SK-N-SH (cell line): ENCODE data around the gene PCDH1. TPM values are rescaled to one million over a fixed set of nuclear protein-coding genes. Genes with fewer than 3 reads are reported as not detected.
A peak's percentile ranks its signal among the peaks of the same experiment; 100 is the strongest.

Experiments used
- CTCF ChIA-PET: fragments of 300-600, 350-600 bp; formaldehyde crosslinking; extraction: SDS; loops from one replicate; lab custom pipeline; 2021; lab: Yijun Ruan, JAX
- POLR2A ChIA-PET: fragments of 350-600 bp; sonication (Branson Sonifier 250); formaldehyde crosslinking; extraction: SDS; loops from one replicate; lab custom pipeline; 2020; ENCODE audit warnings: antibody characterized with exemption, inconsistent platforms; lab: Yijun Ruan, JAX
- DNase-seq: peaks from one replicate; pipeline ENCODE4 v3.0.0; 2012
- H2AFZ ChIP-seq: fragments of 200-600 bp; sonication (generic); 2 replicates; pipeline ENCODE4 v1.8.1; 2016; ENCODE audit warnings: antibody characterized with exemption, mild to moderate bottlenecking, low read depth
- H3F3A ChIP-seq: fragments of 200-600 bp; sonication (generic); replicated peaks from 2 replicates; pipeline ENCODE3; 2016; ENCODE audit warnings: antibody characterized with exemption, mild to moderate bottlenecking; ENCODE audit not compliant: insufficient read depth
- H3K27ac ChIP-seq, 2 experiments: fragments of 200-500 bp in 1 of 2; fragments of 200-600 bp in 1 of 2; sonication (Bioruptor generic) in 1 of 2; sonication (generic), shearing (Covaris generic) in 1 of 2; 2 replicates each; pipeline versions ENCODE4 v1.5.1 to v1.6.1; 2014 to 2016; ENCODE audit warnings: low read depth in 2 of 2, inconsistent platforms in 1 of 2, low read length in 1 of 2, mild to moderate bottlenecking in 1 of 2, mixed read lengths in 1 of 2
- H3K27me3 ChIP-seq: fragments of 200-600 bp; sonication (generic), shearing (Covaris generic); 2 replicates; pipeline ENCODE4 v1.6.1; 2016; ENCODE audit warnings: mixed run types; ENCODE audit not compliant: insufficient read depth
- H3K36me3 ChIP-seq, 2 experiments: fragments of 200-500 bp in 1 of 2; fragments of 200-600 bp in 1 of 2; sonication (Bioruptor generic) in 1 of 2; sonication (generic) in 1 of 2; replicated peaks in 1 of 2; 2 replicates each; pipeline versions ENCODE3 to v1.5.1; 2014 to 2016; ENCODE audit warnings: low read length in 1 of 2, mild to moderate bottlenecking in 1 of 2; ENCODE audit not compliant: insufficient read depth in 2 of 2, control insufficient read depth in 1 of 2
- H3K4me1 ChIP-seq, 2 experiments: fragments of 200-500 bp in 1 of 2; fragments of 200-600 bp in 1 of 2; sonication (Bioruptor generic) in 1 of 2; sonication (generic), shearing (Covaris generic) in 1 of 2; 2 replicates each; pipeline versions ENCODE4 v1.5.1 to v1.6.1; 2014 to 2016; ENCODE audit warnings: low read depth in 1 of 2, low read length in 1 of 2, mixed run types in 1 of 2; ENCODE audit not compliant: insufficient read depth in 2 of 2, control insufficient read depth in 1 of 2
- H3K4me2 ChIP-seq: fragments of 200-600 bp; sonication (generic), shearing (Covaris generic); 2 replicates; pipeline ENCODE4 v1.6.1; 2017; ENCODE audit warnings: mixed run types
- H3K4me3 ChIP-seq, 2 experiments: fragments of 200-500 bp in 1 of 2; fragments of 200-600 bp in 1 of 2; sonication (Bioruptor generic) in 1 of 2; sonication (generic), shearing (Covaris generic) in 1 of 2; 2 replicates each; pipeline versions ENCODE4 v1.5.1 to v1.8.1; 2014 to 2016; ENCODE audit warnings: low read depth in 2 of 2, inconsistent platforms in 1 of 2, low read length in 1 of 2, mild to moderate bottlenecking in 1 of 2, mixed read lengths in 1 of 2, moderate library complexity in 1 of 2
- H3K79me2 ChIP-seq: fragments of 200-600 bp; sonication (generic); 2 replicates; pipeline ENCODE4 v1.8.1; 2017; ENCODE audit warnings: mild to moderate bottlenecking; ENCODE audit not compliant: insufficient read depth
- H3K9ac ChIP-seq: fragments of 200-600 bp; sonication (generic); 2 replicates; pipeline ENCODE4 v1.6.1; 2017; ENCODE audit warnings: mixed run types
- H3K9me2 ChIP-seq: fragments of 200-600 bp; sonication (generic); 2 replicates; pipeline ENCODE4 v1.6.1; 2017; ENCODE audit warnings: mixed run types
- H3K9me3 ChIP-seq: fragments of 200-600 bp; sonication (generic); 2 replicates; pipeline ENCODE4 v1.6.1; 2017; ENCODE audit warnings: mixed run types, mild to moderate bottlenecking, moderate library complexity
- H4K20me1 ChIP-seq: fragments of 200-600 bp; sonication (generic); 2 replicates; pipeline ENCODE4 v1.6.1; 2017; ENCODE audit warnings: mild to moderate bottlenecking, mixed run types; ENCODE audit not compliant: insufficient read depth
- CHD2 ChIP-seq: fragments of 150-350 bp; IDR thresholded peaks from 2 replicates; pipeline ENCODE4 v1.6.1; 2018; ENCODE audit warnings: low read length; ENCODE audit not compliant: partially characterized antibody
- CTCF ChIP-seq: fragments of 200-600 bp; sonication (generic); IDR thresholded peaks from 2 replicates; pipeline ENCODE4 v1.6.1; 2017; ENCODE audit warnings: antibody characterized with exemption, mild to moderate bottlenecking, moderate library complexity
- FOSL2 ChIP-seq: IDR thresholded peaks from 2 replicates; pipeline ENCODE4 v1.4.0; 2012; ENCODE audit warnings: low read depth, mild to moderate bottlenecking, moderate library complexity, borderline replicate concordance
- FOXM1 ChIP-seq: IDR thresholded peaks from 2 replicates; pipeline ENCODE4 v1.4.0; 2012; ENCODE audit warnings: low read depth, mild to moderate bottlenecking
- GABPA ChIP-seq: IDR thresholded peaks from 2 replicates; pipeline ENCODE4 v1.4.0; 2012; ENCODE audit warnings: low read depth, mild to moderate bottlenecking
- GATA2 ChIP-seq: sonication (generic); formaldehyde crosslinking; IDR thresholded peaks from 2 replicates; pipeline ENCODE4 v1.5.0; 2020; ENCODE audit warnings: mild to moderate bottlenecking, missing genetic modification reagents
- MAX ChIP-seq: IDR thresholded peaks from 2 replicates; pipeline ENCODE4 v1.4.0; 2012; ENCODE audit warnings: low read depth
- POLR2AphosphoS5 ChIP-seq: IDR thresholded peaks from 2 replicates; pipeline ENCODE4 v1.6.1; 2012; ENCODE audit warnings: low read depth, low read length
- RAD21 ChIP-seq: IDR thresholded peaks from 2 replicates; pipeline ENCODE4 v1.6.1; 2012; ENCODE audit warnings: mild to moderate bottlenecking, low read length
- REST ChIP-seq: IDR thresholded peaks from 2 replicates; pipeline ENCODE4 v1.6.1; 2012; ENCODE audit warnings: mild to moderate bottlenecking, low read depth, low read length, moderate library complexity
- RFX5 ChIP-seq: IDR thresholded peaks from 2 replicates; pipeline ENCODE4 v1.6.1; 2012; ENCODE audit warnings: mild to moderate bottlenecking, improper control_type of control experiment, low read length
- RXRA ChIP-seq: IDR thresholded peaks from 2 replicates; pipeline ENCODE4 v1.4.0; 2012; ENCODE audit warnings: low read depth, mild to moderate bottlenecking, borderline replicate concordance
- SIN3A ChIP-seq: IDR thresholded peaks from 2 replicates; pipeline ENCODE4 v1.6.1; 2012; ENCODE audit warnings: low read depth, mild to moderate bottlenecking, low read length, moderate library complexity, borderline replicate concordance
- SMC3 ChIP-seq: IDR thresholded peaks from 2 replicates; pipeline ENCODE4 v1.6.1; 2012; ENCODE audit warnings: low read depth, low read length, improper control_type of control experiment
- TAF1 ChIP-seq: IDR thresholded peaks from 2 replicates; pipeline ENCODE4 v1.6.1; 2012; ENCODE audit warnings: low read depth, mild to moderate bottlenecking, low read length, moderate library complexity, borderline replicate concordance
- USF1 ChIP-seq: IDR thresholded peaks from 2 replicates; pipeline ENCODE4 v1.4.0; 2012; ENCODE audit warnings: low read depth, borderline replicate concordance
- USF2 ChIP-seq: fragments of 150-350 bp; IDR thresholded peaks from 2 replicates; pipeline ENCODE4 v1.6.1; 2017; ENCODE audit warnings: antibody characterized with exemption, low read length, low read depth, borderline replicate concordance
- WGBS: methylation state at CpG from one replicate; pipeline ENCODE4 v1.1.6; 2017; ENCODE audit warnings: low lambda C conversion rate; 5-methylcytosine and 5-hydroxymethylcytosine counted together
- polyA plus RNA-seq, 3 experiments: library from polyadenylated mRNA; depleted of rRNA; stranded (reverse); fragments of >200 nt; gene quantifications; 2 replicates each; pipeline ENCODE4 v1.2.3, GENCODE V29; 2012

PCDH1 gene
- polyA plus RNA-seq, 1 of the 3 experiments (the other 2 are of a cell fraction): 0.08 TPM

GRCh38 chr5:141879426-141879759 lies 1.2 kb upstream of the PCDH1 start:
- DNase-seq: peak; percentile 14
- Histone ChIP-seq H3K9me3 (no peaks in the 10 kb centered on the region), H3K27ac (no peak overlapping the region), H4K20me1 (no peaks in the 10 kb centered on the region), H3K4me3 (peak overlapping the region in 1 of 2 experiments; percentile 63; a peak in 1 of 4 replicates), H3K4me2 (peak overlapping the region; percentile 96), H3F3A (no peaks in the 10 kb centered on the region), H3K36me3 (no peaks in the 10 kb centered on the region), H3K9ac (no peak overlapping the region), H3K79me2 (no peaks in the 10 kb centered on the region), H3K27me3 (peaks cover 80% of the 10 kb centered on the region)
- 0% methylated on average over 1 of the region's 2 CpGs for WGBS
- TF ChIP-seq POLR2AphosphoS5 (no peak), REST (no peak), SIN3A (no peak), FOSL2 (no peak), TAF1 (no peak), CTCF (no peak; the same call in 1 of the 2 replicates), USF1 (no peak), SMC3 (no peak), RAD21 (no peak), FOXM1 (no peak), USF2 (no peak), GABPA (no peak), CHD2 (no peak), MAX (no peak), GATA2 (CRISPR knock-in tag) (no peak), RXRA (no peak), RFX5 (no peak)
- TF ChIP-seq, all 33 proteins: peak for 0
- no peaks in the 10 kb centered on the region for H3K9me2 ChIP-seq
- POLR2A ChIA-PET: interaction anchor here (0.6 to 2.8 kb wide), 7 partner anchors 29 to 196 kb away, joined by 3 to 13 read pairs (median 3); no protein-coding TSS in a partner anchor
- peaks cover 4 to 69% of the 10 kb centered on the region in 2 experiments; a peak in 2 of 4 replicates for H3K4me1 ChIP-seq
- CTCF ChIA-PET: interaction anchor here (0.6 to 10.4 kb wide), 68 partner anchors 10 to 237 kb away, joined by 3 to 451 read pairs (median 6); partner anchors contain the start of genes GNPDA1, PCDH12 and RNF14
- no peak overlapping the region for H2AFZ ChIP-seq
